ENCODE measurements around the gene JAKMIP1. TPM values are rescaled to one million over a fixed set of nuclear protein-coding genes. Genes with fewer than 3 reads are reported as not detected.

JAKMIP1 gene
- total RNA-seq, 1 donor from 2014 or later: not detected

GRCh38 chr4:6121941-6122340, 78.4 kb downstream of the JAKMIP1 start:
- DNase-seq (ENCODE audit: low read depth): no peak

GRCh38 chr4:6121276-6121850, 79.0 kb downstream of the JAKMIP1 start:
- no peak for DNase-seq (ENCODE audit: low read depth)

DNA sequence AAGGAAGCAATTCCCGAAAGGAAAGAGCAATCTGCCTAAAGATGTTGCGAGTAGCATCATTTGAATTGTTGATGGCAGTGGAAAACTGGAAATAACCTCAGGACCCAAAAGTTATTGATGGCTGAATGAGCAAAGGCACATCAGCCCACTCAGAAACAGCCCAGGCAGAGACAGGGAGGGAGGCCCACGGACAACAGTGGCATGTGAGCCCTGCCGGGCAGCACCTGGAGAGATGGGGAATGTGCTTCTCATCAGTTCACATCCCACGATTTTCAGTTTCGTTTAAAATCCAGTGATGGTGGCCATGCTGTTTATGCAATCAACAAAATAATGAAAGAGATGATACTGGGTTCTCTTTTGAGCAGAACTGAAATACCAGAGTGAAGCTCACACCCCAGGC, 80.0 kb downstream of the JAKMIP1 start:
- DNase-seq (ENCODE audit: low read depth): no peak

- no peak for DNase-seq (ENCODE audit: low read depth)
Measured at GRCh38 chr4:6119507-6120020, 80.8 kb downstream of the JAKMIP1 start.

DNA sequence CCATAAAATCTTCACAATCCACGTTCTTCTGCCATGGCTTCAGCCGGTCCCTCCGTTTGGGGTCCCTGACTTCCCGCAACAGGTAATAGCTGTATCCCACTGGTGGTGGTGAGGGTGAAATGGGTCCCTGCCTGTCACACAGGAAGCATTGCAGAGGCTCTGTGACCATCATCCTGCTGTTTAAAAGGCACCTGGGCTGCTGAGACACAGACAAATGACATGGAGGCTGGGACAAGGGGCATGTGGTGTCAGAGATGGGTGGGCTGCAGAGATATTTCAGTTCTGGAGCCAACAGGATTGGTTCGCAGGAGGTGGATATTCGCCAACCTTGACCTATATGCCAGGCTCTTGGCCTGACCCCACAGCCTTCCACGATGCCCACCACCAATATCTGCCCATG, 82.1 kb downstream of the JAKMIP1 start:
- DNase-seq (ENCODE audit: low read depth): no peak

DNA sequence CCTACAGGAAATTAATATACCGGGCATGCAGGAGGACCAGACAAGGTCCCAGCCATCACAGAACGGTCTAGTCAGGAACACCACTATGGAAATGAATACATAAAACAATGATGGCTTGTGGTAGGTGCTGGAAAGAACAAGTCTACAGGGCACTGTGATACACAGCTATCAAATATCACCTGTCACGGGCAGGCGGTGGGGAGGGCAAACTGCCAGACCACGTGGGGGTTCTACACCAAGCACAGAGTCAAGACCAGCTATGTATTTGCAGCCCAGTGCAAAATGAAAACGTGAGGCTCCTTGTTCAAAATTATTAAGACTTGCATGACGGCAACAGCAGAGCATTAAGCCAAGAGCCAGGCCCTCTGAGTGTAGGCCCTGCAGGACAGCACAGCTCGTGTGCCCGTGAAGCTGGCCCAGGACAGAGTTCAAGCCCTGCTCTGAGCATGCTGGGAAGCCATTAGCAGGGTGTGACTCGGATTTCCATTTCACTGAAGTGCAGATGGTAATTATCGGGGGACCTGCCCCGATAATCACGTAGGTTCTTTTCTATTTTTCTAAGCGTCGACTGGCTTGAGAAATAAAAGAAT, 83.6 kb downstream of the JAKMIP1 start:
- DNase-seq (ENCODE audit: low read depth): no peak

DNA sequence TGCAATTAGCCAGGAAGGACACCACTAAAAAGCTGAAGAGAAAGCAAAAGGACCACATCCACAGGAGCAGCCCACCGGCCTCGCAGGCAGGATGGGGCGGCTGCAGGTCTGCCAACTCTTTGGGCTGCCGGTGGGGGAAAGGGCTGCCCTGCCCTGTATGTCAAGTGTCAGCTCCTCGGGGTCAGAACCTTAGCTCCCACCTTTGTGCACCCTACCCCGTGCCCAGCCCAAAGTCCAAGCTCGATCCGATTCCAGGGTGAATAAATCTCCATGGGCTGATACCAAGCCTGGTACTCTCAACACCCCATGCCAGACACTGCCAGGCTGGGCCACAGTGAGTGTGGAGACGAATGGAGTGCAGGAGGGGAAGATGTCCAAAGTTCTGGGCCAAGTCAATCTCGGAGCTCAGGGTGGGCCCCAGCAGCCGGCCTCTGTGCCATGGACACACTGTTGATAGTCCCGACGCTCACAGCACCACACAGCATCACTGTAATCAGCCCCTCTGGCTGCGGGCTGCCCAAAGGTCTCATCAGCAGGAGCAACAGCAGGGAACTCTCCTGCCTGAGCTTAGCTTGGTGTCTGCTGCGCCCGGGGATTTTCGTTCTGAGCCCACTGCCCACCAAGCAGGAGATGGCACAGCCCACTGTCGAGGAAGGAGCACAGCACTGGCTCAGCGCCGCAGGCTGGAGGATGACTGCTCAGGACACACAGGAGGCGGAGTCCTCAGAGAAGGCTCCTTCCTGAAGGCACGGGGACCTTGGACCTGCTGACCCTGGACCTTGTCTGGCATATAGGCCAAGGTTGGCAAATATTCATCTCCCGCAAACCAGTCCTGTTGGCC, 84.4 kb downstream of the JAKMIP1 start:
- no peak for DNase-seq (ENCODE audit: low read depth)

DNA sequence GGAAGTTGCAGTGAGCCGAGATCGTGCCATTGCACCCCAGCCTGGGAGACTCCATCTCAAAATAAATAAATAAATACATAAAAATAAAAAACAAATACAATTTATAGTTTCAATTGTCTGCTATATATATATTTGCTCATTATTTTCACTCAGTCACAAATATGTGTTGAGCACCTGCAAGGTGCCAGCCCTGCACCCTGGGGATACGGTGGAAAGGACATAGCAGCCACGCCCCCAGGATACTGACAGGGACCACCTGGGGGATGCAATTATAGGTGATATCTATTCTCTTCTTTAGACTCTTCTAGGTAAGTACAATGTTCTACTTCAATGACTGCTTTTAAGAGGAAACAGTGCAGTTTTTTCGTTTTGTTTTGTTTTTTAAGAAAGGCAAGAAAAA, 85.0 kb downstream of the JAKMIP1 start:
- DNase-seq (ENCODE audit: low read depth): no peak

DNA sequence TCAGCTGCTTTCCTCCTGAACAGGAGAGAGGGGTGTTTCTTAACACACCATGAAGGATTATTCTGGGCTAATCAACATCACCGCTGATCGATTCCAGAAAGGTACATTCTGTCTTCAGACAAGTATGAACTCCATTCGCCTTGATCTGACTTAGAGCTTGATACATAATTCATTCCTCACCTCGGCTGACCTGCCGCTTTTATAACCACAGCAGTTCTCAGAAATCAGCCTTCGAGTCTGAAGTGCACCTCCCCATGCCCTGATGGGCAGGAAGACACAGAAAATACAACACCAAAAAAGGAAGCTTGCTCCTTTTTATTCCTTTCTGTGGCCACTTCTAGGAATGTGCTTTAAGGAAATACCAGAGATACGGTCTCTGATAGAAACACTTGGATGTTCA, 85.7 kb downstream of the JAKMIP1 start:
- DNase-seq (ENCODE audit: low read depth): no peak

GRCh38 chr4:6114181-6114580, 86.2 kb downstream of the JAKMIP1 start:
- no peak for DNase-seq (ENCODE audit: low read depth)

DNA sequence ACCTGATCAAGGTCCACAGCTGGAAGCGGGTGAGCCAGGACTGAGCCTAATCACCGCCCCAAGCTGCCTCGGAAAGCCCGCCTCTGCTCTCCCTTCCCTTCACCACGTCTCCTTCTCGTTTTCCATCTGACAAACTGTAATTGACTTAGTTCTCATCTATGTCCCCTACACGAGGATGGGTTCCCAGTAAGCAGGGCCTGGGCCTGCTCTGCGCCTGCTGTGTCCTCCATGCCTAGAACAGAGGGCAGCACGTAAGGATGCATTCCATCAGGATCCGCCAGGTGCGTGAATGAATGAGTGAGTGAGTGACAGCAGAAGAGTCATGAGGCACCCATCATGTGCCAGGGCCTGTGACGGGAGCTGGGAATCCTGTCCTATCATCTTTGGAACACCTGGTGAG, 86.7 kb downstream of the JAKMIP1 start:
- DNase-seq (ENCODE audit: low read depth): no peak

- no peak for DNase-seq (ENCODE audit: low read depth)
Measured at GRCh38 chr4:6112606-6113290, 87.6 kb downstream of the JAKMIP1 start.

DNA sequence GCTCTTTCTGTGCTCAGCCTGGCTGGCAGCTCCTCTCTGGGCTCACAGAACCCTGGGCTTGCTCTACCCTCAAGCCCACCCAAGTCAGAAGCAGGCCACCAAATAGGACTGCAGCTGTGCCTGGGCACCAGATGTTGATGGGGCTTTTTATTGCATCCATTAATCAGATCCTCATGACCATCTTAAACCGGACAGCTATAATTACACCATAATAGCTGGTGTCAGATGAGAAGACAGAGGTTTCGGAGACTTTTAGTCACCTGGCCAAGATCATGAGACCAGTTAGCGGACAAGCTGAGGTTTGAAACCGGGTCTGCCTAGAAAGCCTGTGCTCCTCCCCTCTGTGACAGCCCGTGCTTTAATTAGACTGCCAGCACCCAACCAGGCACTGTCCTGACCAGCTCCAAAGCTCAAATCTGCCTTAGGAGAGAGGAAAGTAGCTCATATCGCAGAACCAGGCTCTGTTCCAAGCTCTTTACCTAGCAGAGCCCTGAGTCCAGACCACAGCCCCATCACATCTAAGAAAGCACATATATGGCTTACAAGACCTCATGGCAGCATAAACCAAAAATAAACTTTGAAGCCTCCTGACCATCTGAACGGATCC, 88.9 kb downstream of the JAKMIP1 start:
- no peak for DNase-seq (ENCODE audit: low read depth)

GRCh38 chr4:6110681-6111353, 89.5 kb downstream of the JAKMIP1 start:
- no peak for DNase-seq (ENCODE audit: low read depth)

DNA sequence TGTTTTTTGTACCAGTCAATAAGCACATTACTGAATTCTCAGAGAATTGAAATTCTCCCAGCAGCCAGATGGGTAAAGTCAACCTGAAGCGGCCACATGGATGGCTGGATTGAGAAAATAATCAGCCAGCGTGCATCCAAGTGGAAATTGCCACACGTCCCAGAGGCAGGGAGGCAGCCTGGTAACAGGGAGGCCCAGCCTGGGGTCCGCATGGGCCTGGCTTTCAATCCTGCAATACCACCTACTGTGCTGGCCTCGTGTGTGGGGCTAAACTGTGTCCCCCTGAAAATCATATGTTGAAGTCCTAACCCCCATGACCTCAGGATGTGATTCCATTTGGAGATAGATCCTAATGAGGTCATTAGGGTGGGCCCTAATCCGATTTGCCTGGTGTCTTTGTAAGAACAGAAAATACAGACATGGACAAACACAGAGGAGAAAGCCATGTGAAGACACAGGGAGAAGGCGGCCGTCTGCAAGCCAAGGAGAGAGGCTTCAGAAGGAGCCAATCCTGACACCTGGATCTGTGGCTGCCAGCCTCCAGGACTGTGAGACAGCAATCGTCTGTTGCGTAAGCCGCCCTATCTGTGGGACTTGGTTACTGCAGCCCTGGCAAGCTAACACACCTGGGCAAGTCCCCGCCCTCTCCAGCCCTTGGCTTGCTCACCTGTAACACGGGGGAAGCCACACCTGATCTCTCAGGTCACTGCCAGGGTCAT, 90.3 kb downstream of the JAKMIP1 start:
- DNase-seq (ENCODE audit: low read depth): no peak

- no peak for DNase-seq (ENCODE audit: low read depth)
Measured at GRCh38 chr4:6107886-6108285, 92.5 kb downstream of the JAKMIP1 start.

DNA sequence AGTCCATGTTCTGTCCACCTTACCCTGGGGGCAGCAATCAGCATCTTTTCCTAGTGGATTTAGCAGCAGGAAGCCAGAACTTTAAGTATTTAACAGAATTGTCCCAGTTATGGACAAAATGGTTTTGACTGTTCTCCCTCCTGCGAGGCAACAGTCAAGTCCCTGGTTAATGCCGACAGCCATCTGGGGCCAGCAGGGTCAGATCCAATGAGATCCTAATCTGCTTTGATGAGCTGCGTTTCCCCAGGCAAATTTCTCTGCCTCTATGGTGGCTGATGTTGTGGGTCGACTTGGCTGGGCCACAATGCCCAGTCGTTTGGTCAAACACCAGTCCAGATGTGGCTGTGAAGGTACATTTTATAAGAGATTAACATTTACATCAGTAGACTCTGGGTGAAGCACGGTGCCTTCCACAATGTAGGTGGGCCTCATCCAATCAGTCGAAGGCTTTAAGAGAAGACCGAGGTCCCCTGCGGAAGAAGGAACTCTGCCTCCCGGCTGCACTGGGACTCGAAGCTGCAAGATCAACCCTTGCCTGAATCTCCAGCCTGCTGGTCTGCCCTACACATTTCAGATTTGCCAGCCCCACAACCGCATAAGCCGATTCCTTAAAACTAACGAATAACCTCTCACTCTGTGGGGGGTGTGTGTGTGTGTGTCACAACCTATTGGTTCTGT, 93.1 kb downstream of the JAKMIP1 start:
- DNase-seq (ENCODE audit: low read depth): no peak

DNA sequence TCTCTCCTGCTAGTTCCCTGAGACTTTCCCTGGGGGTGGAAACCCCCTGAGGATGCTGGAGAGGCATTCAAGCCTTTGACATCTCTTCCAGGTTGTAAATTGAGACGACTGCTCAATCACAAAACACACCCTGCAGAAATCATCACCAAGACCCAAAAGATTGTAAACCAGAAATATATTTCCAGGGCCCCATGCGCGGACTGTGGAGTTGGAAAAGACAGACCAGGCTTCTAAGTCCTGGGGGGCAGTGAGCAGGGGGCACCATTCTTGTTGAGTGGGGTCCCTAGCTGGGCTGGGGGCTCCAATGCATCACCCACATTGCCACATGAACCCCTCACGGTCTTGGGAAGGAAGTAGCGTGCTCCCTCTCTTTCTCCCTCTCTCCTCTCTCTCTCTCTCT, 94.2 kb downstream of the JAKMIP1 start:
- DNase-seq (ENCODE audit: low read depth): no peak

DNA sequence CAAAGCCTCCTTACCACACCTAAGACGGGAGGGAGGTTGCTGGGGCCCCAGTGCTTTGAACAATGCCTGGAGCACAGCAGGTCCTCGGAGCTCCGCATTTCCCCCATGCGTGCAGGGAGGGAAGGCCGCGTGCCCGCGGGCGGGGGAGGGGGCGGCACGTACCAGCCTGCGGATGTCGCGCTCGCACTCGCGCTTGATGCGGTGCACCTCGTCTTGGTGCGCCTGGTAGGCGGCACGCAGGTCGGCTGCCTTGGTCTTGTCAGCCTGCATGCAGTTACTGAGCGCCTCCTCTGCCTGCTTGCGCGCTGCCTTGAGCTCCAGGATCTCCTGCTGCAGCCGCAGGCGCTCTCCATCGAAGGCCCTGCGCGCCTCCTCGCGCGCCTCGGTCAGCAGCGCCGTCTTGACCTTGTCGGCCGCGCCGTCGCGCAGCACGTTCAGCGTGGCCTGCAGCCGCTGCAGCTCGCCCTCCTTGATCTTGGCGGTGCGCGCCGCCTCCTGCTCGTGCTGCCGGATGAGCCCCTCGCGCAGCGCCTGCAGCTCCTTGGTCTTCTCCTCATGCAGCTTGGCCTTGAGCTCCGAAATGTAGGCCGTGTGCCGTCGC, 94.9 kb downstream of the JAKMIP1 start:
- DNase-seq (ENCODE audit: low read depth): no peak

Measured in myocyte (in vitro differentiated cells).